Hepatocyte (in vitro differentiated cells): Measurements from ENCODE around the gene COPS7A.

Experiments used
- CTCF ChIP-seq: fragments of 200-600 bp; sonication (generic); IDR thresholded peaks from 2 replicates; pipeline ENCODE4 v1.5.1; 2016; ENCODE audit warnings: antibody characterized with exemption, mild to moderate bottlenecking; ENCODE audit not compliant: poor library complexity
- EZH2 ChIP-seq: fragments of 200-600 bp; sonication (generic); IDR thresholded peaks from 2 replicates; pipeline ENCODE4 v1.6.1; 2016; ENCODE audit warnings: antibody characterized with exemption, mild to moderate bottlenecking, borderline replicate concordance
- EZH2phosphoT487 ChIP-seq: fragments of 200-600 bp; sonication (generic); IDR thresholded peaks from one replicate; pipeline ENCODE4 v1.6.1; 2018; ENCODE audit warnings: antibody characterized with exemption, mild to moderate bottlenecking, low read depth, moderate library complexity; ENCODE audit not compliant: unreplicated experiment, severe bottlenecking

- TF ChIP-seq CTCF (no peak), EZH2 (no peak), EZH2phosphoT487 (no peak)
These were observed 26.9 kb upstream of the COPS7A start for GRCh38 chr12:6696690-6697583.
